ENCODE results near the gene HSPA8. TPM values are rescaled to one million over a fixed set of nuclear protein-coding genes. Genes with fewer than 3 reads are reported as not detected.
A peak's percentile ranks its signal among the peaks of the same experiment; 100 is the strongest.

Gene HSPA8
- total and polyA plus RNA-seq, 2 of the 8 experiments (the other 6 are each of a cell fraction or from before 2014, with no cell fraction given), result 1,491 to 2,155 TPM

- Histone ChIP-seq H3K36me3 (ENCODE audit: control insufficient read depth in 2 of 4, insufficient read depth in 4 of 4, low read length in 3 of 4) (peaks cover 22 to 42% (median 38%) of the 10 kb centered on the region in 4 experiments), H3K18ac (ENCODE audit: extremely low read depth, low read length) (peak overlapping the region; percentile 94), H3K9ac (replicated peaks in 1 of 4; ENCODE audit: extremely low read depth in 1 of 4, low read depth in 3 of 4, low read length in 3 of 4) (peak overlapping the region; percentile 94 to 99 (median 98)), H2BK120ac (replicated peaks; ENCODE audit: low read depth, low read length) (no peak overlapping the region), H2BK5ac (ENCODE audit: low read depth, low read length) (peak overlapping the region; percentile 95), H2AFZ (ENCODE audit: low read length) (no peak overlapping the region), H3K27ac (ENCODE audit: low read depth, low read length) (peak overlapping the region; percentile 99), H4K20me1 (replicated peaks in 1 of 2; ENCODE audit: control insufficient read depth in 1 of 2, insufficient read depth in 2 of 2, low read length in 2 of 2) (peaks cover 25 to 28% of the 10 kb centered on the region in 2 experiments), H2BK20ac (ENCODE audit: low read length) (no peak overlapping the region), H3K56ac (replicated peaks; ENCODE audit: insufficient read length, low read depth, low read length) (peak overlapping the region; percentile 97), H3K23ac (ENCODE audit: insufficient read length) (no peak overlapping the region), H3K4me1 (replicated peaks in 1 of 4; ENCODE audit: control insufficient read depth in 3 of 4, insufficient read depth in 4 of 4, low read length in 3 of 4) (peaks cover 0 to 7% (median 3%) of the 10 kb centered on the region in 4 experiments; a peak in 4 of 7 replicates), H4K91ac (replicated peaks; ENCODE audit: insufficient read length, low read length) (peak overlapping the region; percentile 91), H3K79me2 (ENCODE audit: control insufficient read depth in 1 of 2, insufficient read depth in 2 of 2, low read length in 2 of 2) (peaks cover 10 to 54% of the 10 kb centered on the region in 2 experiments), H2BK15ac (ENCODE audit: low read length) (no peak overlapping the region), H3K27me3 (replicated peaks in 1 of 4; ENCODE audit: control insufficient read depth in 3 of 4, extremely low read depth in 1 of 4, insufficient read depth in 3 of 4, low read length in 3 of 4) (no peaks in the 10 kb centered on the region), H2BK12ac (ENCODE audit: low read depth, low read length) (no peak overlapping the region), H3K4ac (replicated peaks; ENCODE audit: insufficient read length, low read depth, low read length) (peak overlapping the region; percentile 79), H3K4me2 (ENCODE audit: insufficient read depth in 1 of 2, low read depth in 2 of 2, low read length in 2 of 2) (peak overlapping the region; percentile 81 to 93), H3K14ac (ENCODE audit: insufficient read length) (peak overlapping the region; percentile 7), H4K8ac (ENCODE audit: extremely low read depth, insufficient read depth, low read length) (peak overlapping the region; percentile 99), H2AK5ac (ENCODE audit: low read depth, low read length) (no peak overlapping the region), H3K79me1 (ENCODE audit: low read depth, low read length) (no peaks in the 10 kb centered on the region), H3K9me3 (ENCODE audit: insufficient read depth in 2 of 2, low read depth in 1 of 2, low read length in 1 of 2) (no peaks in the 10 kb centered on the region), H3K23me2 (ENCODE audit: low read depth, low read length) (peaks cover 6% of the 10 kb centered on the region), H3K4me3 (ENCODE audit: extremely low read depth in 1 of 4, insufficient read depth in 2 of 4, low read depth in 3 of 4, low read length in 4 of 4) (peak overlapping the region; percentile 89 to 98 (median 94)), H4K5ac (ENCODE audit: insufficient read length, low read depth, low read length) (peak overlapping the region; percentile 97)
- no peak for FAIRE-seq
- 3% methylated on average over 34 of the region's 63 CpGs; no CpG with 5 or more reads in 1 of the 2 experiments for WGBS, 2 experiments (ENCODE audit: extremely low coverage in 1 of 2, insufficient coverage in 1 of 2, insufficient read length in 1 of 2, insufficient replicate concordance in 2 of 2, low coverage in 1 of 2, low lambda C conversion rate in 2 of 2, missing lambda C conversion rate in 1 of 2)
- POLR2A ChIA-PET (ENCODE audit: partially characterized antibody), result interaction anchor here (0.6 to 3.9 kb wide), 34 partner anchors 9 to 406 kb away, joined by 3 to 54 read pairs (median 4); partner anchors contain the start of genes CLMP and UBASH3B
- DNase-seq (ENCODE audit: low read depth in 1 of 2, low spot score in 2 of 2), result peak; percentile 96 to 98
- CTCF ChIA-PET (ENCODE audit: partially characterized antibody), result interaction anchor here (0.8 to 1.4 kb wide), 5 partner anchors 9 to 406 kb away, joined by 3 to 10 read pairs (median 4); no protein-coding TSS in a partner anchor
- TF ChIP-seq EP300 (IDR thresholded peaks at IDR 0.05; ENCODE audit: borderline replicate concordance in 1 of 2, low read depth in 2 of 2, low read length in 2 of 2) (peak in 1 of 2 experiments; percentile 6; a peak in 1 of 3 replicates), JUND (IDR thresholded peaks at IDR 0.05; ENCODE audit: low read length) (no peak), EGR1 (IDR thresholded peaks at IDR 0.05; ENCODE audit: borderline replicate concordance, low read depth, low read length) (peak; percentile 69; the same call in 1 of the 2 replicates), TAF1 (IDR thresholded peaks at IDR 0.05; ENCODE audit: low read depth, low read length) (peak; percentile 76), MAX (IDR thresholded peaks at IDR 0.05) (peak; percentile 60), TEAD4 (IDR thresholded peaks at IDR 0.05; ENCODE audit: low read depth, low read length) (0 out of 2 replicates have a peak, but pooled peaks have one; percentile 14), RAD21 (IDR thresholded peaks at IDR 0.05 in 1 of 2, conservative IDR thresholded peaks at IDR 0.05 in 1 of 2; ENCODE audit: low read depth in 2 of 2, low read length in 2 of 2) (no peak), ASH2L (IDR thresholded peaks at IDR 0.05; ENCODE audit: low read length) (peak; percentile 57), YY1 (IDR thresholded peaks at IDR 0.05; ENCODE audit: low read depth, low read length) (peak; percentile 94), BACH1 (IDR thresholded peaks at IDR 0.05; ENCODE audit: low read length) (0 out of 2 replicates have a peak, but pooled peaks have one; percentile 45), POLR2AphosphoS5 (IDR thresholded peaks at IDR 0.05; ENCODE audit: low read depth, low read length) (peak; percentile 83), CHD2 (IDR thresholded peaks at IDR 0.05; ENCODE audit: low read length) (no peak)
Observed at GRCh38 chr11:123062158-123062891, 389 bp upstream of the HSPA8 start.
